Measurements from ENCODE around the gene DTD1. TPM values are rescaled to one million over a fixed set of nuclear protein-coding genes. Genes with fewer than 3 reads are reported as not detected.

The DTD1 gene
- total and polyA plus RNA-seq, 2 of the 13 experiments (the other 11 are each of a cell fraction or from before 2014, with no cell fraction given): 41.2 to 79.3 TPM

DNA sequence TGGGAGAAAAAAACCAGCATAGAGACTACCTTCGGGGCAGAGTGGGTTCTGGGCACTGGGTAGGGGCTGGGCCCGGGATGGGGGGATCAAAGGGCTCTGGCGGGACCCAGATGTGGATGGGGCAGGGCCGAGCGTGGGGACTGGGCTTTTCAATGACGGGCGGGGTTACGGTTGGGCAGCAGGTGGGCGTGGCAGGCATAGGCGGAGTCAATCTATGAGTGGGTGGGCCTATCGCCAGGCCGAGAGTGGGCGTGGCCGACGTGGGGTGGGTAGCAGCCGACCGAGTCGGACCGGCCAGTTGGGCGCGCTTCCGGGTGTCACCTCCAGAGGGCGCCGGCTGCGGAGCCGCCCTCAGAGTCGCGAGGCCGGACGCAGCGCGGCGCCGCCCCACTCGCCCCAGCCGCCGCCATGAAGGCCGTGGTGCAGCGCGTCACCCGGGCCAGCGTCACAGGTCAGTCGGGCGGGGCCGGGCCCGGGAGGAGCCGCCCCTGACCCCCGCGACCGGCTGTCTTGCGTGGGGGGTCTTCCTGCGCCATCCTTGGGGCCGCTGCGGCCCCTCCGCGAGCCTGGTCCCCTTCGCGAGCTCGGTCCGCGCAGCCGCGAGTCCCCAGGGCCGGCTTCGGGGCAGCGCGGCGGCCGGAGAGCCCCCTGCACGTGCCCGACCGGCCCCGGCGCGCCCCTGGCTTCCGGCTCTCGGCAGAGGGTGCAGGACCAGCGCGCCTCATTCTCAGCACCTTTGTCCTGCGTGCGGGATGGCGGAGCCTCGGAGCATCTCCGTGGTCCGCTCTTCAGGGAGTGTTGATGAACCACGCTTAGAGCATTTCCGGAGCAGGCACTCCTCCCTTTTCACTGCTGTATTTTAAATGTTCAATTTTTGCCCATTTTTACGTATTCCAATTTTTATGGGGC is at the start of gene DTD1 (continued):
- TF ChIP-seq, protein P1, sequence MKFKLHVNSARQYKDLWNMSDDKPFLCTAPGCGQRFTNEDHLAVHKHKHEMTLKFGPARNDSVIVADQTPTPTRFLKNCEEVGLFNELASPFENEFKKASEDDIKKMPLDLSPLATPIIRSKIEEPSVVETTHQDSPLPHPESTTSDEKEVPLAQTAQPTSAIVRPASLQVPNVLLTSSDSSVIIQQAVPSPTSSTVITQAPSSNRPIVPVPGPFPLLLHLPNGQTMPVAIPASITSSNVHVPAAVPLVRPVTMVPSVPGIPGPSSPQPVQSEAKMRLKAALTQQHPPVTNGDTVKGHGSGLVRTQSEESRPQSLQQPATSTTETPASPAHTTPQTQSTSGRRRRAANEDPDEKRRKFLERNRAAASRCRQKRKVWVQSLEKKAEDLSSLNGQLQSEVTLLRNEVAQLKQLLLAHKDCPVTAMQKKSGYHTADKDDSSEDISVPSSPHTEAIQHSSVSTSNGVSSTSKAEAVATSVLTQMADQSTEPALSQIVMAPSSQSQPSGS (CRISPR knock-in tag; IDR thresholded peaks at IDR 0.05): peak; percentile 33; the same call in 1 of the 2 replicates
- TF ChIP-seq HMG20A (CRISPR knock-in tag; IDR thresholded peaks at IDR 0.05; ENCODE audit: borderline replicate concordance) (no peak), REXO4 (CRISPR knock-in tag; IDR thresholded peaks at IDR 0.05; ENCODE audit: borderline replicate concordance) (peak; percentile 67; the same call in 1 of the 2 replicates), NR2C2 (CRISPR knock-in tag; IDR thresholded peaks at IDR 0.05; ENCODE audit: borderline replicate concordance) (peak; percentile 88), ZSCAN21 (CRISPR knock-in tag; IDR thresholded peaks at IDR 0.05; ENCODE audit: borderline replicate concordance) (peak; percentile 61; the same call in 1 of the 2 replicates), FOXO1 (CRISPR knock-in tag; IDR thresholded peaks at IDR 0.05) (peak; percentile 62; the same call in 1 of the 2 replicates), RXRA (CRISPR knock-in tag; IDR thresholded peaks at IDR 0.05) (no peak), POLR2AphosphoS2 (IDR thresholded peaks at IDR 0.05; ENCODE audit: low read depth, low read length) (no peak), HOXA9 (CRISPR knock-in tag; IDR thresholded peaks at IDR 0.05; ENCODE audit: borderline replicate concordance) (no peak; the same call in 1 of the 2 replicates), PAF1 (CRISPR knock-in tag; IDR thresholded peaks at IDR 0.05) (no peak), NKX3-1 (CRISPR knock-in tag; IDR thresholded peaks at IDR 0.05) (no peak; the same call in 1 of the 2 replicates), MAZ (IDR thresholded peaks at IDR 0.05; ENCODE audit: borderline replicate concordance, low read depth, low read length) (peak; percentile 68; the same call in 1 of the 2 replicates), MAZ (CRISPR knock-in tag; IDR thresholded peaks at IDR 0.05; ENCODE audit: low read depth) (peak; percentile 90)
- TF ChIP-seq, protein P2, sequence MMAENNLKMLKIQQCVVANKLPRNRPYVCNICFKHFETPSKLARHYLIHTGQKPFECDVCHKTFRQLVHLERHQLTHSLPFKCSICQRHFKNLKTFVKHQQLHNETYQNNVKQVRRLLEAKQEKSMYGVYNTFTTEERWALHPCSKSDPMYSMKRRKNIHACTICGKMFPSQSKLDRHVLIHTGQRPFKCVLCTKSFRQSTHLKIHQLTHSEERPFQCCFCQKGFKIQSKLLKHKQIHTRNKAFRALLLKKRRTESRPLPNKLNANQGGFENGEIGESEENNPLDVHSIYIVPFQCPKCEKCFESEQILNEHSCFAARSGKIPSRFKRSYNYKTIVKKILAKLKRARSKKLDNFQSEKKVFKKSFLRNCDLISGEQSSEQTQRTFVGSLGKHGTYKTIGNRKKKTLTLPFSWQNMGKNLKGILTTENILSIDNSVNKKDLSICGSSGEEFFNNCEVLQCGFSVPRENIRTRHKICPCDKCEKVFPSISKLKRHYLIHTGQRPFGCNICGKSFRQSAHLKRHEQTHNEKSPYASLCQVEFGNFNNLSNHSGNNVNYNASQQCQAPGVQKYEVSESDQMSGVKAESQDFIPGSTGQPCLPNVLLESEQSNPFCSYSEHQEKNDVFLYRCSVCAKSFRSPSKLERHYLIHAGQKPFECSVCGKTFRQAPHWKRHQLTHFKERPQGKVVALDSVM (CRISPR knock-in tag; IDR thresholded peaks at IDR 0.05): peak; percentile 50
- TF ChIP-seq, protein P3, sequence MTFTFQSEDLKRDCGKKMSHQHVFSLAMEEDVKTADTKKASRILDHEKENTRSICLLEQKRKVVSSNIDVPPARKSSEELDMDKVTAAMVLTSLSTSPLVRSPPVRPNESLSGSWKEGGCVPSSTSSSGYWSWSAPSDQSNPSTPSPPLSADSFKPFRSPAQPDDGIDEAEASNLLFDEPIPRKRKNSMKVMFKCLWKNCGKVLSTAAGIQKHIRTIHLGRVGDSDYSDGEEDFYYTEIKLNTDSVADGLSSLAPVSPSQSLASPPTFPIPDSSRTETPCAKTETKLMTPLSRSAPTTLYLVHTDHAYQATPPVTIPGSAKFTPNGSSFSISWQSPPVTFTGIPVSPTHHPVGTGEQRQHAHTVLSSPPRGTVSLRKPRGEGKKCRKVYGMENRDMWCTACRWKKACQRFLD (CRISPR knock-in tag; IDR thresholded peaks at IDR 0.05; ENCODE audit: borderline replicate concordance): 0 out of 2 replicates have a peak, but pooled peaks have one; percentile 77
- TF ChIP-seq, protein P4, sequence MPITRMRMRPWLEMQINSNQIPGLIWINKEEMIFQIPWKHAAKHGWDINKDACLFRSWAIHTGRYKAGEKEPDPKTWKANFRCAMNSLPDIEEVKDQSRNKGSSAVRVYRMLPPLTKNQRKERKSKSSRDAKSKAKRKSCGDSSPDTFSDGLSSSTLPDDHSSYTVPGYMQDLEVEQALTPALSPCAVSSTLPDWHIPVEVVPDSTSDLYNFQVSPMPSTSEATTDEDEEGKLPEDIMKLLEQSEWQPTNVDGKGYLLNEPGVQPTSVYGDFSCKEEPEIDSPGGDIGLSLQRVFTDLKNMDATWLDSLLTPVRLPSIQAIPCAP (CRISPR knock-in tag; IDR thresholded peaks at IDR 0.05; ENCODE audit: low read depth): no peak
- TF ChIP-seq, protein P5, sequence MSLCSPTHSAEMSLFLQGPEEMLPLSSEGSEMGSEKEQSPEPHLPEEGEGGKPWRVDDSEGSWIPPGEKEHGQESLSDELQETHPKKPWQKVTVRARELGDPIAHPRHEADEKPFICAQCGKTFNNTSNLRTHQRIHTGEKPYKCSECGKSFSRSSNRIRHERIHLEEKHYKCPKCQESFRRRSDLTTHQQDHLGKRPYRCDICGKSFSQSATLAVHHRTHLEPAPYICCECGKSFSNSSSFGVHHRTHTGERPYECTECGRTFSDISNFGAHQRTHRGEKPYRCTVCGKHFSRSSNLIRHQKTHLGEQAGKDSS (CRISPR knock-in tag; IDR thresholded peaks at IDR 0.05; ENCODE audit: borderline replicate concordance, low read depth): no peak; the same call in 1 of the 2 replicates
- TF ChIP-seq, protein P6, sequence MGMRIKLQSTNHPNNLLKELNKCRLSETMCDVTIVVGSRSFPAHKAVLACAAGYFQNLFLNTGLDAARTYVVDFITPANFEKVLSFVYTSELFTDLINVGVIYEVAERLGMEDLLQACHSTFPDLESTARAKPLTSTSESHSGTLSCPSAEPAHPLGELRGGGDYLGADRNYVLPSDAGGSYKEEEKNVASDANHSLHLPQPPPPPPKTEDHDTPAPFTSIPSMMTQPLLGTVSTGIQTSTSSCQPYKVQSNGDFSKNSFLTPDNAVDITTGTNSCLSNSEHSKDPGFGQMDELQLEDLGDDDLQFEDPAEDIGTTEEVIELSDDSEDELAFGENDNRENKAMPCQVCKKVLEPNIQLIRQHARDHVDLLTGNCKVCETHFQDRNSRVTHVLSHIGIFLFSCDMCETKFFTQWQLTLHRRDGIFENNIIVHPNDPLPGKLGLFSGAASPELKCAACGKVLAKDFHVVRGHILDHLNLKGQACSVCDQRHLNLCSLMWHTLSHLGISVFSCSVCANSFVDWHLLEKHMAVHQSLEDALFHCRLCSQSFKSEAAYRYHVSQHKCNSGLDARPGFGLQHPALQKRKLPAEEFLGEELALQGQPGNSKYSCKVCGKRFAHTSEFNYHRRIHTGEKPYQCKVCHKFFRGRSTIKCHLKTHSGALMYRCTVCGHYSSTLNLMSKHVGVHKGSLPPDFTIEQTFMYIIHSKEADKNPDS (CRISPR knock-in tag; IDR thresholded peaks at IDR 0.05): 0 out of 2 replicates have a peak, but pooled peaks have one; percentile 41
